Neuronal stem cell (in vitro differentiated cells): ENCODE measurements around the gene ATOX1.
"Not testable (repeated sequence)": the region's sequence is repeated elsewhere in the genome, so short reads cannot be mapped to it uniquely, and the experiment has no call there.

Source experiments
- DNase-seq: peaks from one replicate; pipeline ENCODE4 v3.0.0-alpha.2; 2013; ENCODE audit warnings: low spot score
- H2AFZ ChIP-seq: one replicate; pipeline ENCODE4 v1.6.1; 2013; ENCODE audit warnings: mild to moderate bottlenecking, low read length, inconsistent platforms
- H2AK5ac ChIP-seq: 2 replicates; pipeline ENCODE4 v1.6.1; 2013; ENCODE audit warnings: low read depth, mild to moderate bottlenecking, inconsistent platforms, low read length, moderate library complexity, mixed read lengths
- H2BK120ac ChIP-seq: 2 replicates; pipeline ENCODE4 v1.6.1; 2013; ENCODE audit warnings: low read depth, mild to moderate bottlenecking, inconsistent platforms, low read length, moderate library complexity, mixed read lengths
- H2BK12ac ChIP-seq: one replicate; pipeline ENCODE4 v1.6.1; 2013; ENCODE audit warnings: low read length, inconsistent platforms
- H2BK15ac ChIP-seq: 2 replicates; pipeline ENCODE4 v1.6.1; 2013; ENCODE audit warnings: mild to moderate bottlenecking, low read length, inconsistent platforms, mixed read lengths
- H2BK5ac ChIP-seq: one replicate; pipeline ENCODE4 v1.6.1; 2013; ENCODE audit warnings: inconsistent platforms, mild to moderate bottlenecking, low read length, moderate library complexity
- H3K14ac ChIP-seq: one replicate; pipeline ENCODE4 v1.6.1; 2013; ENCODE audit warnings: low read length, inconsistent platforms
- H3K18ac ChIP-seq: 2 replicates; pipeline ENCODE4 v1.6.1; 2013; ENCODE audit warnings: low read length, inconsistent platforms
- H3K23ac ChIP-seq: 2 replicates; pipeline ENCODE4 v1.6.1; 2013; ENCODE audit warnings: low read depth, mild to moderate bottlenecking, mixed read lengths, low read length, inconsistent platforms; ENCODE audit not compliant: poor library complexity
- H3K27ac ChIP-seq: replicated peaks from 3 replicates; pipeline ENCODE4 v1.5.1; 2013; ENCODE audit warnings: low read length, inconsistent platforms
- H3K27me3 ChIP-seq, 3 experiments: 2 replicates each; pipeline ENCODE4 v1.6.1; 2013; ENCODE audit warnings: low read length in 3 of 3, mild to moderate bottlenecking in 2 of 3, inconsistent platforms in 1 of 3, low read depth in 1 of 3, mixed read lengths in 1 of 3, moderate library complexity in 1 of 3; ENCODE audit not compliant: control insufficient read depth in 3 of 3, insufficient read depth in 3 of 3
- H3K36me3 ChIP-seq, 2 donors: replicated peaks in 1 of 2; 2 replicates each; pipeline ENCODE4 v1.6.1; 2013; ENCODE audit warnings: low read length in 2 of 2; ENCODE audit not compliant: control insufficient read depth in 2 of 2, insufficient read depth in 2 of 2
- H3K4ac ChIP-seq: 2 replicates; pipeline ENCODE4 v1.6.1; 2013; ENCODE audit warnings: inconsistent platforms, mild to moderate bottlenecking, low read length, moderate library complexity
- H3K4me1 ChIP-seq, 2 donors: 1 replicate in 1 of 2; 2 replicates in 1 of 2; pipeline ENCODE4 v1.6.1; 2013; ENCODE audit warnings: low read length in 2 of 2, low read depth in 1 of 2; ENCODE audit not compliant: control insufficient read depth in 2 of 2, insufficient read depth in 1 of 2
- H3K4me2 ChIP-seq: one replicate; pipeline ENCODE4 v1.6.1; 2013; ENCODE audit warnings: mild to moderate bottlenecking, low read length, inconsistent platforms; ENCODE audit not compliant: insufficient read depth, poor library complexity, severe bottlenecking
- H3K4me3 ChIP-seq, 2 donors: 2 replicates each; pipeline ENCODE4 v1.5.1; 2013; ENCODE audit warnings: low read length in 2 of 2, mild to moderate bottlenecking in 2 of 2, inconsistent platforms in 1 of 2, moderate library complexity in 1 of 2
- H3K79me1 ChIP-seq: one replicate; pipeline ENCODE4 v1.6.1; 2013; ENCODE audit warnings: low read depth, mild to moderate bottlenecking, inconsistent platforms, low read length, moderate library complexity
- H3K9ac ChIP-seq: one replicate; pipeline ENCODE4 v1.6.1; 2013; ENCODE audit warnings: mild to moderate bottlenecking, low read depth, low read length, inconsistent platforms; ENCODE audit not compliant: poor library complexity
- H3K9me3 ChIP-seq, 2 donors: replicated peaks in 1 of 2; 2 replicates each; pipeline versions ENCODE3 to v1.6.1; 2013; ENCODE audit warnings: low read length in 2 of 2, mild to moderate bottlenecking in 2 of 2, inconsistent platforms in 1 of 2, low read depth in 1 of 2, mixed read lengths in 1 of 2, moderate library complexity in 1 of 2; ENCODE audit not compliant: control insufficient read depth in 2 of 2, insufficient read depth in 1 of 2
- H4K8ac ChIP-seq: one replicate; pipeline ENCODE4 v1.6.1; 2013; ENCODE audit warnings: low read depth, mild to moderate bottlenecking, inconsistent platforms, low read length, moderate library complexity
- H4K91ac ChIP-seq: one replicate; pipeline ENCODE4 v1.6.1; 2013; ENCODE audit warnings: low read length, low read depth, mild to moderate bottlenecking, inconsistent platforms; ENCODE audit not compliant: poor library complexity
- WGBS, 2 donors: extraction: QIAGEN DNeasy Blood & Tissue Kit; methylation state at CpG; one replicate each; pipeline ENCODE4 v1.1.7; 2013; ENCODE audit warnings: missing lambda C conversion rate in 2 of 2, mixed read lengths in 1 of 2; ENCODE audit not compliant: insufficient read length in 2 of 2, insufficient replicate concordance in 1 of 2; ENCODE audit errors: extremely low coverage in 2 of 2; 5-methylcytosine and 5-hydroxymethylcytosine counted together

The ATOX1 gene

GRCh38 chr5:151786468-151786867 lies 28.0 kb upstream of the ATOX1 start:
- Histone ChIP-seq H3K9ac (no peak overlapping the region), H2AK5ac (no peak overlapping the region), H2BK5ac (no peak overlapping the region), H2AFZ (no peak overlapping the region), H3K27ac (no peak overlapping the region), H3K36me3 (peaks cover 15 to 74% of the 10 kb centered on the region in 2 donors), H3K9me3 (no peaks in the 10 kb centered on the region), H3K27me3 (no peaks in the 10 kb centered on the region), H4K8ac (no peak overlapping the region), H3K18ac (no peak overlapping the region), H3K4me3 (no peak overlapping the region), H2BK15ac (no peak overlapping the region), H2BK12ac (no peak overlapping the region), H3K4ac (no peak overlapping the region), H3K79me1 (peaks cover 7% of the 10 kb centered on the region), H3K23ac (no peak overlapping the region), H4K91ac (no peak overlapping the region), H3K4me2 (no peak overlapping the region), H3K14ac (no peak overlapping the region), H2BK120ac (no peak overlapping the region), H3K4me1 (no peaks in the 10 kb centered on the region)
- DNase-seq: no peak
- no CpG with 5 or more reads among the region's 4 CpGs for WGBS, 2 donors

GRCh38 chr5:151784141-151784540 lies 25.7 kb upstream of the ATOX1 start:
- Histone ChIP-seq H3K4me1 (no peaks in the 10 kb centered on the region), H3K23ac (no peak overlapping the region), H3K36me3 (peaks cover 8 to 71% of the 10 kb centered on the region in 2 donors), H3K4me3 (no peak overlapping the region), H4K91ac (no peak overlapping the region), H3K9ac (no peak overlapping the region), H3K18ac (no peak overlapping the region), H3K4me2 (no peak overlapping the region), H3K9me3 (no peaks in the 10 kb centered on the region), H3K14ac (no peak overlapping the region), H3K27me3 (no peaks in the 10 kb centered on the region), H4K8ac (no peak overlapping the region), H2BK120ac (no peak overlapping the region), H2BK15ac (no peak overlapping the region), H2AFZ (no peak overlapping the region), H2AK5ac (no peak overlapping the region), H2BK5ac (no peak overlapping the region), H3K27ac (no peak overlapping the region), H3K4ac (no peak overlapping the region), H3K79me1 (peaks cover 10% of the 10 kb centered on the region), H2BK12ac (no peak overlapping the region)
- no CpG with 5 or more reads among the region's 3 CpGs for WGBS, 2 donors
- no peak for DNase-seq

- H3K18ac ChIP-seq, H3K14ac ChIP-seq, H2AK5ac ChIP-seq, H3K4me3 ChIP-seq, H3K23ac ChIP-seq, H4K8ac ChIP-seq, H3K9ac ChIP-seq, H3K4ac ChIP-seq, H2BK5ac ChIP-seq, DNase-seq, H2BK120ac ChIP-seq, H3K27ac ChIP-seq, H2BK12ac ChIP-seq, H3K4me1 ChIP-seq, H3K79me1 ChIP-seq, H4K91ac ChIP-seq, H2AFZ ChIP-seq, H3K4me2 ChIP-seq, H3K9me3 ChIP-seq, H3K27me3 ChIP-seq, H2BK15ac ChIP-seq: not testable (repeated sequence)
- H3K36me3 ChIP-seq: peaks cover 6 to 71% of the 10 kb centered on the region in 2 donors
- WGBS, 2 donors: no CpG with 5 or more reads among the region's 16 CpGs
Measured at GRCh38 chr5:151783664-151784063, 25.2 kb upstream of the ATOX1 start.

- Histone ChIP-seq H3K4me1 (no peaks in the 10 kb centered on the region), H4K8ac (no peak overlapping the region), H3K4ac (no peak overlapping the region), H3K27me3 (no peaks in the 10 kb centered on the region), H3K23ac (no peak overlapping the region), H3K4me3 (no peak overlapping the region), H3K14ac (no peak overlapping the region), H2AK5ac (no peak overlapping the region), H3K9ac (no peak overlapping the region), H3K36me3 (peaks cover 2 to 71% of the 10 kb centered on the region in 2 donors), H2BK15ac (no peak overlapping the region), H2BK120ac (no peak overlapping the region), H2AFZ (no peak overlapping the region), H3K4me2 (no peak overlapping the region), H3K79me1 (peaks cover 3% of the 10 kb centered on the region), H3K18ac (no peak overlapping the region), H2BK5ac (no peak overlapping the region), H3K27ac (no peak overlapping the region), H2BK12ac (no peak overlapping the region), H4K91ac (no peak overlapping the region), H3K9me3 (peaks cover 0 to 8% of the 10 kb centered on the region in 2 donors)
- WGBS, 2 donors: no CpG with 5 or more reads among the region's 1 CpG
- no peak for DNase-seq
Measured at GRCh38 chr5:151781201-151781600, 22.8 kb upstream of the ATOX1 start.
